Measurements from ENCODE around the gene TCAIM.
"Not testable (repeated sequence)": the region's sequence is repeated elsewhere in the genome, so short reads cannot be mapped to it uniquely, and the experiment has no call there.

Gene TCAIM

GRCh38 chr3:44338010-44338827, at the start of gene TCAIM:
Gene TCAIM (plus strand): TSS chr3:44338766. CDS start chr3:44354783, 16,017 bp downstream.
- peak; percentile 95 for DNase-seq

DNA sequence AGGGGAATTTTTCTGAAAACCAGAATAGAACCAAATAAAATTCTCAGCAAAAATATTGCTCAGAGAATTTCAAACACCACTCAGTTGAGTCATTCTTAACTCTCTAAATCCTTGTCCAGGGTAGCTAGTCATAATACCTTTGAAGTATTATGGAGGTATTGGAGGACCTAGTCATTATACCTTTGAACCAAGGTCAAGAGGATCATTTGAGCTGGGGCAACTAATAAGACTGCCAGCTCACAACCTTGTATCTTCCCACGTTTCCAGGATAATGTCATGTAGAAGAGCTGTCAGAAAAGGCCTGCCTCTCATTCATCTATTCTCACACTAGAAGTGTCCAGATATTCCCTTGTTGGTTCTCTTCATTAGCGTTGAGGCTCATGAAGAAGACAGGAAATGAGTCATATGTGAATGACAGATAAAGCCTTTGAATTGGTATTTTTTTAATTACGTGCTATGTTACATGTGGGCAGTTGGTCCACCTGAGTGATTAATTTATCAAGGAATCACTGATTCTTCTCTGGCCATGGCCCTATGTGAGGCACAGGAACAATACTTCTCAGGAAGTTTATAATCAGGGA, 48.6 kb upstream of the TCAIM start:
- DNase-seq, result no peak

- no peak for DNase-seq
Observed at GRCh38 chr3:44292276-44292675, 46.3 kb upstream of the TCAIM start.

DNA sequence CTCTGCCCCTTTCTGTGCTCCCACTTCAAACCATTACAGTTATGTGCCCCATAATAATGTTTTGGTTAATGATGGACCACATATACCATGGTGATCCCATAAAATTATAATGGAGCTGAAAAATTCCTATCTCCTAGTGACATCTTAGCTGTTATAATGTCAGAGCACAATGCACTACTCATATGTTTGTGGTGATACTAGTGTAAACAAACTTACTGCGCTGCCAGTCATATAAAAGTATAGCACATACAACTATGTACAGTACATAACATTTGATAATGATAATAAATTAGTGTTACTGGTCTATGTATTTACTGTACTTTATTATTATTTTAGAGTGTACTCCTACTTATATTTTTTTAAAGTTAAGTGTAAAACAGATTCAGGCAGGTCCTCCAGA, 45.6 kb upstream of the TCAIM start:
- no peak for DNase-seq

DNA sequence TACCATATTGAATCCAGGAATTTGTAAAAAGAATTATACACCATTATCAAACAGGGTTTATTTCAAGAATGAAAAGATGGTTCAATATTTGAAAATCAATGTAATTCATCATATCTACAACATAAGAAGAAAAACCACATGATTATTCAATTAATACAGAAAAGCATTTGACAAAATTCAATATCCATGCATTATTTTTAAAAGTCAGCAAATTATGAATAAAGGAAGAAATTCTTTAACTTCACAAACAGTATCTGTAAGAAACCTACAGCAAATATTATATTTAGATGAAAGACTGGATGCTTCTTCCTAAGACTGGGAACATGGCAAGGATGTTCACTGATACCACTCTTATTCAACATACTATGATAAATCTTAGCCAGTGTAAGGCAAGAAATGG, 41.3 kb upstream of the TCAIM start:
- DNase-seq, result no peak

DNA sequence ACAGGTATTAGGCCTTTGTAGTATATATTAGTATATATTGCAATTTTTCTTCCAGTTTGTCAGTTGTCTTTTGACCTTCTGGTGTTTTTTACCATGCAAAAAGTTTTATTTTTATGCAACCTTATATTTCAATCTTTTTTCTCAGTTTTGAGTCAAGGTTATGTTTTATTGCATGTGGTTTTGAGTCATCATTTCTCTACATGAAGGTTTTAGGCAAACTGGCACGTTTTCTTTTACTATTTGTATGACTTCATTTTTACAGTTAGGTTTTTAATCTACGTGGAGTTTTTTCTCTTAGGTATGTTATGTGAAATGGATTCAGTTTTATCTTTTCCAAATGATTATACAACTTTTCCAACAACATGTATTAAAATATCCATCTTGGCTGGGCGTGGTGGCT, 36.8 kb upstream of the TCAIM start:
- no peak for DNase-seq

DNA sequence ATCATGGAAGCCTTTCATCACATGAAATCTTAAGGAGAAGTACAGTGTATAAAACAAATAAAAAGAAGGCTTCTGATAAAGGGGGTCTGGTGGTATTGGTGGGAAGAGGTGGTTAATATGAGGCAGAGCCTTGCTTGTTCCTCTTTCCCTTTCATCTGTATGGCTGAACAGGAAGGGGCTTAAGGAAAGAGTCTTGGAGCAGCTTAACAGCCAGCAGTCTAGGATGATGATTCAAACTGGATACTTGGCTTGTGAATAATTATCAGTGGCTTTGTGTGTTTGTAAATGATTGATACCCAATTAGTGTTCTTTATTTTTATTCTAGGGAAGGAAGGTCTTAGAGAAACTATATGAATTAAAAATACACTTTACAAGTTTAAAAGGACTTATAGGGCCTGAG, 29.1 kb upstream of the TCAIM start:
- no peak for DNase-seq

GRCh38 chr3:44318891-44319311, 19.7 kb upstream of the TCAIM start:
- DNase-seq, result no peak

DNA sequence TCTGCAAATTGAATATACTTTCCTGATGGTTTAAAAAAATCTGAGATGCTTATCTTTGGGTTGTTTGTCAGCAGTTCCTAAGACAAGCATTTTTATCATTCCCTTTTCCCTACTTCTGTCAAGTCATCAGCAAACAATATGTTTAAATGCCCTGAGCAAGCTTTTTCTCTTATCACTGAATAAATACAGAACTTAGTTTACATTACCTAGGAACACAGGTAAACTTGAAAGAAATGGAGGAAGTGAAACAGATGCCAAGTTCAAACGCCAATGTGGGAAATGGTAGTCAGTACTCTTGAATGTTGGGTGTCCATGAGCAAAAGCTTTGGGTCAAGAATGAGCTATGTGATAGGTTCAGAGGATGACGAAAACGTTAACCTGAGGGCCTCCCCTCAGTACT, 17.2 kb upstream of the TCAIM start:
- no peak for DNase-seq

- peak; percentile 54 for DNase-seq
Observed at GRCh38 chr3:44323341-44323955, 15.1 kb upstream of the TCAIM start.

DNA sequence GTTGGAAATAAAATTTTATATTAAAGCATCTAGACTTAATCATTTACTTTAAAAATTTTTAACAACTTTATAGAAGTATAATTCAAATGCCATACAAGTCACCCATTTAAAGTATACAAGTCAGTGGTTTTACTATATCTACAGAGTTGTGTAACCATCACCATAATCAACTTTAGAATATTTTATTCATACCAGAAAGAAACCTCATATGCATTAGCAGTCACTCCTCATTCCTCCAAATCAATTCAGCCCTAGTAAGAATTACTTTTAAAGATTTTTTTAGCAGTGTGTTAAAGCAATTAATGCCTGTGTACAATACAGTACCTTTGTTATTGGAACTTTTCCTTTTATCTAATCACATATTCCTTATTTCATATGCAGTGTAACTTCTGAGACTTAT, 14.0 kb upstream of the TCAIM start:
- DNase-seq, result no peak

DNA sequence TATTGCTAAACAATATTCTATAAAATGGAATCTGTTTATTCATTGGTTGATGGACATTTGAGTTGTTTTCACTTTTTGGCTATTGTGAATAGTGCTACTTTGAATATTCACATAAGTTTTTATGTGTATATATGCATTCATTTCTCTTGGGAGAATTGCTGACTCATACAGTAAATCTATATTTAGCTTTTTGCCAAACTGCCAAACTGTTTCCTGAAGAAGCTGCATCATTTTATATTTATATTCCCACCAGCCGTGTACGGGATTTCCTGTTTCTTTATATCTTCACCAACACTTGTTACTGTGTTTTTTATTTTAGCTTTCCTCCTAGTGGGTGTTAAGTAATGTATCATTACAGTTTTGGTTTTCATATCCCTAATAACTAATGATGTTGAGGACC, 12.5 kb upstream of the TCAIM start:
- no peak for DNase-seq

GRCh38 chr3:44326515-44326914, 12.1 kb upstream of the TCAIM start:
- DNase-seq, result no peak

DNA sequence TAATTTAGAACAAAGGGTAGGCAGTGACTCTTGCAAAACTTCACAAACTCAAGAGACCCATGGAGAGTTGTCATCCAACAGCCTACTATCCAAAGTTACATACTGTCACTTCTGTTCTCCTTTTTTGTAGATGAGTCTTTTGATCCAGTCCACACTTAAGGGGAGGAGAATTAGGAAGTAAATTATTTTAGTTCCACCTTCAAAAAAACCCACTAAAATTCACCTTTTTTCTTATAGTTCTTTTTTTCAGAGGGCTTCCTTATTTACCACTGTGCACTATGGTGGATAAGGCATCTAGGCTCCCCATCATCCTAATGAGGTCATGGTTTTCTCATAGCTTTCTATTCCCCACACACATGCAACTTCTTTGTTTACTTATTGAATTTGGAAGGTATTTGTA, 8.6 kb upstream of the TCAIM start:
- DNase-seq, result no peak

DNA sequence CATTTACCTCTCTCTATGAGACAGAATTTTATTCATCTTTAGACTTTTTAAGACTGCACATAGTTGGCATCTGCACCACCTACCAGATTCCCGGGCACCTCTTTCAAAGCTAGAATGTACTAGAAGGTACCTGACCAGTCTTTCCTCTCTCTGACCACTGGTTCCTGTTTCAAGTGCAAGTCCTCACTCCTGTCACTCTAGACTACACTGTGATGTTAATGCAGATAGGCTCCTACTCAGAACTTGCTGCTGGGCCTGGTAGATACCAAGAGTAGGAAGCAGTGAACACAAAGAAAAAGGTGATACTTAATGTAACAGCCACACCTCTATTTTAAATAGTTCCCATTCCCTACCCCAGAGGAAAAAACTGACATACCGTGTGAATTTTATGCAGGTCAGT, 8.1 kb upstream of the TCAIM start:
- no peak for DNase-seq

DNA sequence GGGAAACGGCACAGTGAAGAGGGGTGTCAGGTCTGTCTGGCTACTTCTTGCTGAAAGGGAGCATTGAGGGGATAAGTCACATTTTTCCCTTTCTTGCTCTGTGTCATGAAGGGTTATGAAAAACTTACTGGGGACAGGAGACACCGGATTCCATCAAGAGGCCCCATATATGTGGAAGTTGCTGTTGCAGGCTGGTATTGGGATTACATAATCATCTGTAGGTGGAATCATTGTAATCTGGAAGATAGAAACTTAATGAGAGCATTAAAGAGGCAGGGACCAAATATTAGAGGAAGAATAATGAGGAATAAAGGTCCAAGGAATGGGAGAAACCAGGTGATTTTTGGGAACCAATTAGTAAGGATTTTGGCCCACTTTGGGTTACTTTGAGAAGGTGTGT, 4.2 kb upstream of the TCAIM start:
- DNase-seq, result no peak

- DNase-seq, result no peak
Observed at GRCh38 chr3:44337248-44337785, 1.2 kb upstream of the TCAIM start.

DNA sequence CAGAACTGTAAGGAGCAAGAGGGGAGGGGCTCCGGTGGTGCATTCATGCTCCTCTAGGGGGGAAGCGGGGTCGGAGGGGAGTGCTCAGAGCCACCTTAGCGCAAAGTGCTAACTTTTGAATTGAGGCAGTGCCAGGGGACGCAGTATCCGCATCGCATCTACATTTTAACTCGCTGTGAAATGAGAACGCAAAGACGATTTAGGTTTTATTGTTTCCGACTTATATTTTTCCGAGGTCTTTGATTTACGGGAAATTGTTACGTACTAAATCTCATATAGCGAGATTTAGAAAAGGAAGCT, 212 bp downstream of the TCAIM start:
- DNase-seq, result no peak

- no peak for DNase-seq
Observed at GRCh38 chr3:44339181-44340057, 853 bp downstream of the TCAIM start.

GRCh38 chr3:44340058-44340395, 1.5 kb downstream of the TCAIM start:
- DNase-seq, result no peak

- no peak for DNase-seq
Observed at GRCh38 chr3:44342176-44342790, 3.7 kb downstream of the TCAIM start.

DNA sequence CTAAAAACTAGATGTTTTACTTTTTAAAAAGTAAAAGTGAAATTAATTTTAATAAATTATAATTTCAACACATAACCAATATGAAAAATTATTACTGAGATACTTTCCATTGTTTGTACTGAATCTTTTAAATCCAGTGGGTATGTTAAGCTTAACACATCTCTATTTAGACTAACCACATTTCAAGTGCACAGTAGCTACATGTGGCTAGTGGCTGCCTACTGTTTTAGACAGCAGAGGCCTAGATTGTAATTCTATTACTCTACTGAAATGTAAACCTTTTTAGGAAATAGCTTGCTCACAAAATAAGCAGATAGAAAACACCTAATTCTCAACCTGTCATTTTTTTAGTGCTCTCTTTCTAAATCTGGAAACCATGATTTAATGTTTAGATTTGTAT, 4.9 kb downstream of the TCAIM start:
- no peak for DNase-seq

DNA sequence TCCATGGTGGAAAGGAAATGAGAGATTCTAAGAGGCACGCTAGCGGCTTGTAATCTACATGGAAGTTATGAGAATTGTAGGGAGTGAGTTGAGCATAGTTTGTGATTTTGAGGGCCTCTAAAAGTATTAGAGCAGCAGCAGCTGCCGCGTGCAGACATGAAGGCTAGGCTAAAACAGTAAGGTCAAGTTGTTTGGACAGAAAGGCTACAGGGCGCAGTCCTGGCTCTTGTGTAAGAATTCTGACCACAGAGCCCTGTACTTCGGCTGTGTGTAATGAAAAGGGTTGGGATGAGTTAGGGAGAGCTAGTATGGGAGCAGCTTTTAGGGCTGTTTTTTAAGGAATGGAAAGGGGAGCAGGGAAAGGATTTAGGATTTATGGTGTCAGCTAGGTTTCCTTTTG, 8.0 kb downstream of the TCAIM start:
- DNase-seq, result not testable (repeated sequence)

Data from NCI-H345 (cell line).